Thoracic aorta (tissue), 2 donors: Measurements from ENCODE around the gene JAG2. TPM values are rescaled to one million over a fixed set of nuclear protein-coding genes. Genes with fewer than 3 reads are reported as not detected.

Experiments
- ATAC-seq: fragments of 150-250 bp; one replicate; pipeline ENCODE4 v1.8.0; 2017; ENCODE audit warnings: low read depth; ENCODE audit not compliant: insufficient number of reproducible peaks, low FRiP score
- DNase-seq: peaks from one replicate; pipeline ENCODE4 v3.0.0-alpha.2; 2020; ENCODE audit warnings: low spot score
- H3K27ac ChIP-seq, 2 donors: fragments of 200-600 bp; sonication (generic); 1 replicate in 1 of 2; 2 replicates in 1 of 2; pipeline ENCODE4 v1.5.1; 2016; ENCODE audit warnings: mild to moderate bottlenecking in 2 of 2, moderate library complexity in 2 of 2
- H3K27me3 ChIP-seq: fragments of 200-600 bp; sonication (generic); replicated peaks from 2 replicates; pipeline ENCODE4 v1.6.0; 2016; ENCODE audit warnings: mild to moderate bottlenecking; ENCODE audit not compliant: insufficient read depth
- H3K36me3 ChIP-seq: fragments of 200-600 bp; sonication (generic); one replicate; pipeline ENCODE4 v1.5.1; 2016
- H3K4me1 ChIP-seq, 2 donors: fragments of 200-600 bp; sonication (generic); 1 replicate in 1 of 2; 2 replicates in 1 of 2; pipeline versions ENCODE4 v1.5.1 to v1.6.0; 2016; ENCODE audit warnings: low read depth in 2 of 2, mild to moderate bottlenecking in 1 of 2; ENCODE audit not compliant: control insufficient read depth in 1 of 2
- H3K4me3 ChIP-seq: fragments of 200-600 bp; sonication (generic); 2 replicates; pipeline ENCODE4 v1.5.1; 2016; ENCODE audit warnings: mild to moderate bottlenecking
- H3K9me3 ChIP-seq: fragments of 200-600 bp; sonication (generic); 2 replicates; pipeline ENCODE4 v1.5.1; 2016
- total RNA-seq, 2 donors: library from RNA; depleted of rRNA; stranded (reverse); fragments of >200 nt; gene quantifications; one replicate each; pipeline versions ENCODE4 v1.1.0 to v1.2.3, GENCODE V29; 2016
- TF ChIP-seq, protein P1 (sequence below): fragments of 200-600 bp; sonication (generic); IDR thresholded peaks from one replicate; pipeline ENCODE4 v1.5.1; 2019; ENCODE audit warnings: antibody characterized with exemption

JAG2 gene
- total RNA-seq, 2 donors from 2014 or later, result 8.8 to 12.0 TPM

- TF ChIP-seq, protein P1, sequence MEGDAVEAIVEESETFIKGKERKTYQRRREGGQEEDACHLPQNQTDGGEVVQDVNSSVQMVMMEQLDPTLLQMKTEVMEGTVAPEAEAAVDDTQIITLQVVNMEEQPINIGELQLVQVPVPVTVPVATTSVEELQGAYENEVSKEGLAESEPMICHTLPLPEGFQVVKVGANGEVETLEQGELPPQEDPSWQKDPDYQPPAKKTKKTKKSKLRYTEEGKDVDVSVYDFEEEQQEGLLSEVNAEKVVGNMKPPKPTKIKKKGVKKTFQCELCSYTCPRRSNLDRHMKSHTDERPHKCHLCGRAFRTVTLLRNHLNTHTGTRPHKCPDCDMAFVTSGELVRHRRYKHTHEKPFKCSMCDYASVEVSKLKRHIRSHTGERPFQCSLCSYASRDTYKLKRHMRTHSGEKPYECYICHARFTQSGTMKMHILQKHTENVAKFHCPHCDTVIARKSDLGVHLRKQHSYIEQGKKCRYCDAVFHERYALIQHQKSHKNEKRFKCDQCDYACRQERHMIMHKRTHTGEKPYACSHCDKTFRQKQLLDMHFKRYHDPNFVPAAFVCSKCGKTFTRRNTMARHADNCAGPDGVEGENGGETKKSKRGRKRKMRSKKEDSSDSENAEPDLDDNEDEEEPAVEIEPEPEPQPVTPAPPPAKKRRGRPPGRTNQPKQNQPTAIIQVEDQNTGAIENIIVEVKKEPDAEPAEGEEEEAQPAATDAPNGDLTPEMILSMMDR, result no peak
- Histone ChIP-seq H3K27me3 (no peaks in the 10 kb centered on the region), H3K36me3 (peaks cover 13% of the 10 kb centered on the region), H3K9me3 (no peaks in the 10 kb centered on the region), H3K27ac (no peak overlapping the region), H3K4me3 (no peak overlapping the region), H3K4me1 (peaks cover 7 to 14% of the 10 kb centered on the region in 2 donors)
- ATAC-seq (no peak), DNase-seq (no peak)
Observed at GRCh38 chr14:105209646-105210045, 41.1 kb upstream of the JAG2 start.

DNA sequence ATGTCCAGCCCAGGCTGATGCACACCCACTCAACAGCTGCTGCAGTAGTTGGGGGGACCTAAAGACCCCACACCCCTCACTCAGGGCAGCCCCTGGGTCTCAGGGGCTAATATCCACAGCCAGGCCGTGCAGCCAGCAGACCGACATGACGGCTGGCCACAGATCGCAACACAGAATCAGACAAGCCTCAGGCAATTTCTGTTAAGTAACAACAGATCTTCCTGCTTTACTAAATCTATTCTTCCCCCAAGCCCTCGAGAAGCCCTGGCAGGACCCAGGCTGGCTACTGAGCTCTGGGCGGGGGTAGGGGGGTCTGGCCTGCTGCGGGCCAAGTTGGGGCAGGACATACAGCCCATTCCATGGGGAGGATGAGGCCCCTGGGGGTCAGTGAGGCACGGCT is 40.5 kb upstream of the JAG2 start:
- Histone ChIP-seq H3K4me3 (no peak overlapping the region), H3K9me3 (no peaks in the 10 kb centered on the region), H3K36me3 (peaks cover 13% of the 10 kb centered on the region), H3K4me1 (peaks cover 10 to 20% of the 10 kb centered on the region in 2 donors), H3K27me3 (no peaks in the 10 kb centered on the region), H3K27ac (no peak overlapping the region)
- DNase-seq (no peak), ATAC-seq (no peak)
- TF ChIP-seq, protein P1, result no peak

- H3K4me3 ChIP-seq, result no peak overlapping the region
- H3K27ac ChIP-seq, result no peak overlapping the region
- TF ChIP-seq, protein P1, result no peak
- no peak for ATAC-seq
- no peaks in the 10 kb centered on the region for H3K9me3 ChIP-seq
- DNase-seq, result no peak
- H3K27me3 ChIP-seq, result no peaks in the 10 kb centered on the region
- H3K4me1 ChIP-seq, result peaks cover 10 to 20% of the 10 kb centered on the region in 2 donors
- peaks cover 13% of the 10 kb centered on the region for H3K36me3 ChIP-seq
Observed at GRCh38 chr14:105208738-105209075, 40.1 kb upstream of the JAG2 start.

GRCh38 chr14:105207996-105208737 is 39.6 kb upstream of the JAG2 start:
- no peak for ATAC-seq
- TF ChIP-seq, protein P1, result no peak
- no peaks in the 10 kb centered on the region for H3K9me3 ChIP-seq

GRCh38 chr14:105207460-105207901 is 38.9 kb upstream of the JAG2 start:
- peaks cover 10% of the 10 kb centered on the region for H3K36me3 ChIP-seq
- H3K27ac ChIP-seq, result no peak overlapping the region
- no peaks in the 10 kb centered on the region for H3K27me3 ChIP-seq
- no peak for DNase-seq
- no peak overlapping the region for H3K4me3 ChIP-seq
- no peaks in the 10 kb centered on the region for H3K9me3 ChIP-seq
- TF ChIP-seq, protein P1, result no peak
- peaks cover 13 to 23% of the 10 kb centered on the region in 2 donors for H3K4me1 ChIP-seq
- no peak for ATAC-seq

More at GRCh38 chr14:105207996-105208737, 39.6 kb upstream of the JAG2 start:
- Histone ChIP-seq H3K27me3 (no peaks in the 10 kb centered on the region), H3K4me3 (no peak overlapping the region), H3K4me1 (peaks cover 12 to 21% of the 10 kb centered on the region in 2 donors), H3K36me3 (peaks cover 12% of the 10 kb centered on the region), H3K27ac (no peak overlapping the region)
- no peak for DNase-seq
